H1 (cell line): ENCODE results near the gene OSBPL3. TPM values are rescaled to one million over a fixed set of nuclear protein-coding genes. Genes with fewer than 3 reads are reported as not detected.

Source experiments
- CTCF ChIA-PET: fragments of 300-600 bp; sonication (Branson Sonifier 250); formaldehyde crosslinking; loops from one replicate; lab custom pipeline; 2021; ENCODE audit not compliant: partially characterized antibody; lab: Charles Lee
- POLR2A ChIA-PET: fragments of 300-600 bp; sonication (Branson Sonifier 250); formaldehyde crosslinking; loops from one replicate; lab custom pipeline; 2021; ENCODE audit warnings: inconsistent platforms; ENCODE audit not compliant: partially characterized antibody; lab: Charles Lee
- DNase-seq, 2 experiments: peaks; one replicate each; pipeline versions ENCODE4 v3.0.0 to v3.0.0-alpha.2; 2010 to 2022; ENCODE audit warnings: low spot score in 2 of 2, low read depth in 1 of 2, mixed read lengths in 1 of 2
- FAIRE-seq: peaks from 2 replicates; lab custom pipeline; 2011; peaks lifted over from hg19 to GRCh38; lab: Jason Lieb, UNC
- H2AFZ ChIP-seq: 2 replicates; pipeline ENCODE4 v1.8.1; 2012; ENCODE audit warnings: low read length, inconsistent platforms
- H2AK5ac ChIP-seq: 2 replicates; pipeline ENCODE4 v1.6.1; 2013; ENCODE audit warnings: low read depth, low read length
- H2BK120ac ChIP-seq: replicated peaks from 2 replicates; pipeline ENCODE3; 2013; ENCODE audit warnings: low read depth, low read length, inconsistent platforms
- H2BK12ac ChIP-seq: 2 replicates; pipeline ENCODE4 v1.6.1; 2013; ENCODE audit warnings: low read depth, low read length
- H2BK15ac ChIP-seq: 2 replicates; pipeline ENCODE4 v1.6.1; 2013; ENCODE audit warnings: low read length
- H2BK20ac ChIP-seq: 2 replicates; pipeline ENCODE4 v1.6.1; 2013; ENCODE audit warnings: low read length
- H2BK5ac ChIP-seq: 2 replicates; pipeline ENCODE4 v1.6.1; 2013; ENCODE audit warnings: low read depth, low read length
- H3K14ac ChIP-seq: 2 replicates; pipeline ENCODE4 v1.6.1; 2013; ENCODE audit warnings: inconsistent platforms; ENCODE audit not compliant: insufficient read length
- H3K18ac ChIP-seq: 2 replicates; pipeline ENCODE4 v1.6.1; 2013; ENCODE audit warnings: low read length; ENCODE audit errors: extremely low read depth
- H3K23ac ChIP-seq: 2 replicates; pipeline ENCODE4 v1.6.1; 2013; ENCODE audit warnings: inconsistent platforms; ENCODE audit not compliant: insufficient read length
- H3K23me2 ChIP-seq: 2 replicates; pipeline ENCODE4 v1.6.1; 2013; ENCODE audit warnings: low read depth, low read length
- H3K27ac ChIP-seq: 2 replicates; pipeline ENCODE4 v1.6.1; 2011; ENCODE audit warnings: low read depth, low read length, inconsistent platforms
- H3K27me3 ChIP-seq, 4 experiments: replicated peaks in 1 of 4; 1 replicate in 1 of 4; 2 replicates in 3 of 4; pipeline versions ENCODE4 v1.6.1 to v1.8.1; 2011 to 2013; ENCODE audit warnings: low read length in 3 of 4, mild to moderate bottlenecking in 3 of 4, inconsistent platforms in 2 of 4, mixed read lengths in 2 of 4, moderate library complexity in 1 of 4; ENCODE audit not compliant: control insufficient read depth in 3 of 4, insufficient read depth in 3 of 4; ENCODE audit errors: extremely low read depth in 1 of 4
- H3K36me3 ChIP-seq, 4 experiments: 2 replicates each; pipeline versions ENCODE4 v1.6.1 to v1.8.1; 2011 to 2013; ENCODE audit warnings: mild to moderate bottlenecking in 4 of 4, low read length in 3 of 4, moderate library complexity in 2 of 4, control low read depth in 1 of 4, inconsistent platforms in 1 of 4; ENCODE audit not compliant: insufficient read depth in 4 of 4, control insufficient read depth in 2 of 4
- H3K4ac ChIP-seq: replicated peaks from 2 replicates; pipeline ENCODE3; 2013; ENCODE audit warnings: low read length, low read depth, mixed read lengths, inconsistent platforms; ENCODE audit not compliant: insufficient read length
- H3K4me1 ChIP-seq, 4 experiments: replicated peaks in 1 of 4; 1 replicate in 1 of 4; 2 replicates in 3 of 4; pipeline versions ENCODE4 v1.6.1 to v1.8.1; 2011 to 2013; ENCODE audit warnings: low read length in 3 of 4, inconsistent platforms in 2 of 4, mixed read lengths in 1 of 4; ENCODE audit not compliant: insufficient read depth in 4 of 4, control insufficient read depth in 3 of 4
- H3K4me2 ChIP-seq, 2 experiments: 2 replicates each; pipeline versions ENCODE4 v1.6.1 to v1.8.1; 2011 to 2013; ENCODE audit warnings: low read depth in 2 of 2, low read length in 2 of 2, control low read depth in 1 of 2, inconsistent platforms in 1 of 2, mild to moderate bottlenecking in 1 of 2; ENCODE audit not compliant: insufficient read depth in 1 of 2
- H3K4me3 ChIP-seq, 4 experiments: fragments of 200-600, 300-600 bp in 1 of 4; sonication (generic), shearing (Covaris generic), sonication (Bioruptor Twin) in 1 of 4; 2 replicates each; pipeline versions ENCODE4 v1.5.1 to v1.8.1; 2011 to 2016; ENCODE audit warnings: low read length in 4 of 4, low read depth in 3 of 4, control low read depth in 2 of 4, inconsistent platforms in 2 of 4, mild to moderate bottlenecking in 2 of 4, mixed read lengths in 1 of 4, moderate library complexity in 1 of 4; ENCODE audit not compliant: insufficient read depth in 2 of 4; ENCODE audit errors: extremely low read depth in 1 of 4
- H3K56ac ChIP-seq: replicated peaks from 2 replicates; pipeline ENCODE3; 2013; ENCODE audit warnings: low read depth, mild to moderate bottlenecking, mixed read lengths, low read length, inconsistent platforms; ENCODE audit not compliant: insufficient read length
- H3K79me1 ChIP-seq: 2 replicates; pipeline ENCODE4 v1.6.1; 2013; ENCODE audit warnings: low read depth, low read length, control low read depth
- H3K79me2 ChIP-seq, 2 experiments: 2 replicates each; pipeline versions ENCODE4 v1.6.1 to v1.8.1; 2012 to 2013; ENCODE audit warnings: low read length in 2 of 2, mild to moderate bottlenecking in 2 of 2, inconsistent platforms in 1 of 2; ENCODE audit not compliant: insufficient read depth in 2 of 2, control insufficient read depth in 1 of 2
- H3K9ac ChIP-seq, 4 experiments: replicated peaks in 1 of 4; 1 replicate in 1 of 4; 2 replicates in 3 of 4; pipeline versions ENCODE4 v1.6.1 to v1.8.1; 2011 to 2013; ENCODE audit warnings: low read depth in 3 of 4, low read length in 3 of 4, control low read depth in 2 of 4, mild to moderate bottlenecking in 2 of 4, moderate library complexity in 2 of 4, inconsistent platforms in 1 of 4; ENCODE audit errors: extremely low read depth in 1 of 4
- H3K9me3 ChIP-seq, 2 experiments: 2 replicates each; pipeline versions ENCODE4 v1.6.1 to v1.8.1; 2012 to 2013; ENCODE audit warnings: mild to moderate bottlenecking in 2 of 2, moderate library complexity in 2 of 2, control low read depth in 1 of 2, inconsistent platforms in 1 of 2, low read depth in 1 of 2, low read length in 1 of 2, mixed read lengths in 1 of 2; ENCODE audit not compliant: insufficient read depth in 2 of 2
- H4K20me1 ChIP-seq, 2 experiments: replicated peaks in 1 of 2; 2 replicates each; pipeline versions ENCODE3 to v1.8.1; 2011 to 2013; ENCODE audit warnings: inconsistent platforms in 2 of 2, low read length in 2 of 2, mild to moderate bottlenecking in 1 of 2; ENCODE audit not compliant: insufficient read depth in 2 of 2, control insufficient read depth in 1 of 2
- H4K5ac ChIP-seq: 2 replicates; pipeline ENCODE4 v1.6.1; 2013; ENCODE audit warnings: low read length, low read depth, mixed read lengths, inconsistent platforms; ENCODE audit not compliant: insufficient read length
- H4K8ac ChIP-seq: 2 replicates; pipeline ENCODE4 v1.8.0; 2013; ENCODE audit warnings: mild to moderate bottlenecking, moderate library complexity, low read length, inconsistent platforms; ENCODE audit not compliant: insufficient read depth; ENCODE audit errors: extremely low read depth
- H4K91ac ChIP-seq: replicated peaks from 2 replicates; pipeline ENCODE3; 2013; ENCODE audit warnings: low read length, mixed read lengths, inconsistent platforms; ENCODE audit not compliant: insufficient read length
- CEBPB ChIP-seq: IDR thresholded peaks from 2 replicates; pipeline ENCODE4 v1.6.1; 2012; ENCODE audit warnings: low read depth, low read length
- CTBP2 ChIP-seq: IDR thresholded peaks from 2 replicates; pipeline ENCODE4 v1.7.0; 2011; ENCODE audit warnings: borderline replicate concordance, mild to moderate bottlenecking, moderate library complexity, mixed read lengths, low read length; ENCODE audit not compliant: insufficient read depth, insufficient read length
- EZH2 ChIP-seq: fragments of 200-600 bp; sonication (generic); IDR thresholded peaks from 2 replicates; pipeline ENCODE4 v1.7.1; 2012; ENCODE audit warnings: low read depth, mild to moderate bottlenecking, moderate library complexity, low read length, inconsistent platforms; ENCODE audit not compliant: severe bottlenecking
- GABPA ChIP-seq: IDR thresholded peaks from 2 replicates; pipeline ENCODE4 v1.6.1; 2011; ENCODE audit warnings: mild to moderate bottlenecking, low read length, moderate library complexity, borderline replicate concordance; ENCODE audit not compliant: insufficient read depth
- HDAC6 ChIP-seq: IDR thresholded peaks from one replicate; pipeline ENCODE4 v1.7.1; 2012; ENCODE audit warnings: low read depth, mild to moderate bottlenecking, inconsistent platforms, low read length, moderate library complexity
- MAFK ChIP-seq: IDR thresholded peaks from 2 replicates; pipeline ENCODE4 v1.6.1; 2012; ENCODE audit warnings: low read depth, mild to moderate bottlenecking, improper control_type of control experiment, low read length
- MAX ChIP-seq: IDR thresholded peaks from 2 replicates; pipeline ENCODE4 v1.6.1; 2012; ENCODE audit warnings: inconsistent platforms
- RFX5 ChIP-seq: IDR thresholded peaks from 2 replicates; pipeline ENCODE4 v1.6.1; 2011; ENCODE audit warnings: low read depth, low read length, improper control_type of control experiment, borderline replicate concordance
- SIX5 ChIP-seq: IDR thresholded peaks from 2 replicates; pipeline ENCODE4 v1.6.1; 2011; ENCODE audit warnings: mild to moderate bottlenecking, low read depth, low read length
- TAF1 ChIP-seq: IDR thresholded peaks from 2 replicates; pipeline ENCODE4 v1.6.1; 2011; ENCODE audit warnings: mild to moderate bottlenecking, low read depth, low read length
- TCF12 ChIP-seq: IDR thresholded peaks from 2 replicates; pipeline ENCODE4 v1.6.1; 2011; ENCODE audit warnings: low read depth, mild to moderate bottlenecking, low read length
- USF2 ChIP-seq: IDR thresholded peaks from 2 replicates; pipeline ENCODE4 v1.6.1; 2011; ENCODE audit warnings: low read length, improper control_type of control experiment
- WGBS, 2 experiments: shearing (Covaris generic) in 1 of 2; methylation state at CpG; one replicate each; pipeline versions ENCODE4 v1.1.6 to v1.1.7; 2013 to 2015; ENCODE audit warnings: low lambda C conversion rate in 2 of 2, mixed read lengths in 2 of 2, inconsistent platforms in 1 of 2, low coverage in 1 of 2, missing lambda C conversion rate in 1 of 2; ENCODE audit not compliant: insufficient replicate concordance in 2 of 2, insufficient coverage in 1 of 2, insufficient read length in 1 of 2; ENCODE audit errors: extremely low coverage in 1 of 2, missing lambda C conversion rate in 1 of 2; 5-methylcytosine and 5-hydroxymethylcytosine counted together
- polyA plus RNA-seq, 7 experiments: library from polyadenylated mRNA; depleted of rRNA in 3 of 7; stranded (reverse) in 5 of 7; unstranded in 2 of 7; fragments of >200 nt in 5 of 7; fragments of 200-250 nt in 2 of 7; gene quantifications; 1 replicate in 5 of 7; 2 replicates in 1 of 7; 4 replicates in 1 of 7; pipeline versions ENCODE4 v1.2.1 to v1.2.3, GENCODE V29; 2011 to 2013; ENCODE audit warnings: missing spikeins in 2 of 7, mixed read lengths in 2 of 7
- total RNA-seq: library from RNA; stranded (reverse); fragmentation: NEBNext Ultra II Directional; extraction: Animal tissue kit (Norgen Biotek cat#: 25700); gene quantifications from 2 replicates; pipeline ENCODE4 v1.2.1, GENCODE V29; 2021

OSBPL3 gene
- total and polyA plus RNA-seq, 2 of the 8 experiments (the other 6 are each of a cell fraction or from before 2014, with no cell fraction given) = 2.8 to 13.9 TPM

DNA sequence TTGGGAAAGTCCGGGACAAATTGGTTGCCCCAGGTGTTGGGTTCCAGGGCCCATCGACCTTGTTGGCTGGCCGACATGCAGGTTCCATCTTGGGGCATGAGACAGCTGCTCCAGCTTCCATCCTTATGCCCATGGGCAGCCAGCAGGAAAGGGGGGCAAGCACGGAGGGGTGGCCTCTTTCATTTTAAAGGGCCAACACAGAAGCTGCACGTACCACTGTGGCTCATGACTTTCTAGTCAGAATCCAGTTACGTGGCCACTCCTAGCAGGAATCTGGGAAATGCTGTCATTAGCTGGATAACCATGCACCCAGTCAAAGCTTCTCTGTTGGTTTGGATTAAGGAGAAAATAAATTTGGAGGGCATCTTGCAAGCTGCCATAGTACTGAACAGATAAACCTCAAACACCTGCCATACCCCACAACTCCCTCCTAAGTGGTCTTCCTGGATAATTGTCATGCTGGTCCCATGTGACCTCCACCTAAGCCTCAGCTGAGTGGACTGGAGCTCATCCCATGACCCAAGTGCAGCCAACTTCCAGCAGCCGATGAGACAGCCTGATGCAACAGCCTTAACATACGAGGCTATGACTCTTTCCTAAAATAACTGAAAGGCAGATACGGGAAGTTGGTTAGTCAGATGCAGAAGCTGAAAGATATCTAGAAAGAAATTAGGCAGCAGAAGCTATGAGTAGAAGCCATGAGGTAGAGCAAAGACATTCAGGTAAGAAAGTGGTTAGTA, 201.3 kb downstream of the OSBPL3 start:
- POLR2A ChIA-PET = no interaction called here
- H2BK5ac ChIP-seq = no peak overlapping the region
- peaks cover 6 to 9% of the 10 kb centered on the region in 2 experiments; a peak in 2 of 4 replicates for H3K9me3 ChIP-seq
- no peak overlapping the region for H2AFZ ChIP-seq
- no peaks in the 10 kb centered on the region for H3K4me1 ChIP-seq
- H3K56ac ChIP-seq = no peak overlapping the region
- no peak overlapping the region for H3K14ac ChIP-seq
- no peak overlapping the region for H2BK15ac ChIP-seq
- H2BK20ac ChIP-seq = no peak overlapping the region
- H3K18ac ChIP-seq = no peak overlapping the region
- no peak overlapping the region for H4K8ac ChIP-seq
- no peak overlapping the region for H3K9ac ChIP-seq
- no peak overlapping the region for H3K23ac ChIP-seq
- no peaks in the 10 kb centered on the region; the same call in 1 of the 2 replicates for H3K23me2 ChIP-seq
- DNase-seq (no peak), FAIRE-seq (no peak)
- H3K4ac ChIP-seq = no peak overlapping the region
- no peak overlapping the region for H2BK120ac ChIP-seq
- H2AK5ac ChIP-seq = no peak overlapping the region
- H3K4me2 ChIP-seq = no peak overlapping the region
- no peak overlapping the region for H3K4me3 ChIP-seq
- no peak overlapping the region for H4K91ac ChIP-seq
- no peak overlapping the region for H4K5ac ChIP-seq
- H3K79me2 ChIP-seq = no peaks in the 10 kb centered on the region
- WGBS, 2 experiments = 89% methylated on average over 9 of the region's 9 CpGs; no CpG with 5 or more reads in 1 of the 2 experiments
- CTCF ChIA-PET = interaction anchor here (0.8 to 1.0 kb wide), 2 partner anchors 18 to 316 kb away, joined by 3 read pairs; no protein-coding TSS in a partner anchor
- H2BK12ac ChIP-seq = no peak overlapping the region
- no peaks in the 10 kb centered on the region for H3K79me1 ChIP-seq
- H3K27me3 ChIP-seq = no peaks in the 10 kb centered on the region
- no peak overlapping the region for H3K27ac ChIP-seq
- H4K20me1 ChIP-seq = no peaks in the 10 kb centered on the region
- no peaks in the 10 kb centered on the region for H3K36me3 ChIP-seq
- no peak for TF ChIP-seq MAX
- no peak for TF ChIP-seq USF2
- no peak for TF ChIP-seq RFX5
- TF ChIP-seq EZH2 = no peak
- TF ChIP-seq TAF1 = no peak
- no peak for TF ChIP-seq HDAC6
- no peak for TF ChIP-seq CEBPB
- TF ChIP-seq TCF12 = no peak
- TF ChIP-seq SIX5 = no peak
- no peak for TF ChIP-seq MAFK
- TF ChIP-seq GABPA = no peak
- TF ChIP-seq CTBP2 = no peak
